Lower lobe of right lung (tissue), 2 donors: ENCODE results near the gene MED12L. TPM values are rescaled to one million over a fixed set of nuclear protein-coding genes. Genes with fewer than 3 reads are reported as not detected.

ENCODE experiments used
- ATAC-seq, 2 donors: fragments of 200-7000 bp; cut with Tn5 transposase; one replicate each; pipeline ENCODE4 v1.9.1; 2020 to 2022; ENCODE audit warnings: mild to moderate bottlenecking in 2 of 2, moderate library complexity in 2 of 2
- DNase-seq: peaks from one replicate; pipeline ENCODE4 v3.0.0-alpha.2; 2020
- H3K27ac ChIP-seq: fragments of 200-600 bp; one replicate; pipeline ENCODE4 v1.8.0; 2022
- H3K27me3 ChIP-seq: fragments of 200-600 bp; one replicate; pipeline ENCODE4 v1.8.0; 2022; ENCODE audit warnings: low read depth
- H3K36me3 ChIP-seq: fragments of 200-600 bp; one replicate; pipeline ENCODE4 v1.8.0; 2022; ENCODE audit warnings: mild to moderate bottlenecking
- H3K4me1 ChIP-seq: fragments of 200-600 bp; one replicate; pipeline ENCODE4 v1.8.0; 2022
- H3K4me3 ChIP-seq: fragments of 200-600 bp; one replicate; pipeline ENCODE4 v1.8.0; 2022; ENCODE audit warnings: mild to moderate bottlenecking
- H3K9me3 ChIP-seq: fragments of 200-600 bp; one replicate; pipeline ENCODE4 v1.8.0; 2022
- intact Hi-C: fragments of 100-400 bp; cut with DNase I; formaldehyde crosslinking; loops from one replicate; pipeline ENCODE4 v1.11.0; 2022
- total RNA-seq: library from RNA; stranded (reverse); fragmentation: NEBNext Ultra II Directional; extraction: Animal tissue kit (Norgen Biotek cat#: 25700); gene quantifications from one replicate; pipeline ENCODE4 v1.2.1, GENCODE V29; 2021
- TF ChIP-seq, protein P1 (sequence below): fragments of 200-600 bp; IDR thresholded peaks from one replicate; pipeline ENCODE4 v1.8.0; 2022; ENCODE audit warnings: antibody characterized with exemption, mild to moderate bottlenecking
- donor health status: DM: no; HTN: yes; CAD: no; lungs with severe emphysema.

Gene MED12L
- total RNA-seq, 1 donor from 2014 or later, result 0.44 TPM

DNA sequence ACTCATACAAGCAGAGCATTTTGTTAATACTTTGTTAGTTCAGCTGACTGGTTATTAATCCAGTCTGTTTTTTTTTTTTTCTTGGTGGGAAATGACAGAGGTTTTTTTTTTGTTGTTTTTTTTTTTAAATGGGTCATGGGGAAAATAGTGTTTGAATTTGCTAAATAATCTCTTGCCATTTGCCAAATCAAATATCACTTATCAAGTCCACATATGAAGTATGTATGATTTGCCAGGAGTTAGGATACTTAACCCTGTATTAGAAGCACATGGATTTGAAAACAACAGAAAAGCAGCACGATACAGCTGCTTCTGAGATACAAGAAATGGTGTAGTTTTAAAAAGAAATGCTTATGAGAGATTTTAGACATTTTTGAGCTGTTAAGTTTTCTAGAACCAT is 171.3 kb downstream of the MED12L start:
- H3K27me3 ChIP-seq, result no peaks in the 10 kb centered on the region
- no peaks in the 10 kb centered on the region for H3K4me1 ChIP-seq
- no peak overlapping the region for H3K27ac ChIP-seq
- no peak for DNase-seq
- ATAC-seq, result no peak
- no peak overlapping the region for H3K4me3 ChIP-seq
- no peaks in the 10 kb centered on the region for H3K36me3 ChIP-seq
- no peaks in the 10 kb centered on the region for H3K9me3 ChIP-seq
- intact Hi-C loops, result no loop called here
- TF ChIP-seq, protein P1, sequence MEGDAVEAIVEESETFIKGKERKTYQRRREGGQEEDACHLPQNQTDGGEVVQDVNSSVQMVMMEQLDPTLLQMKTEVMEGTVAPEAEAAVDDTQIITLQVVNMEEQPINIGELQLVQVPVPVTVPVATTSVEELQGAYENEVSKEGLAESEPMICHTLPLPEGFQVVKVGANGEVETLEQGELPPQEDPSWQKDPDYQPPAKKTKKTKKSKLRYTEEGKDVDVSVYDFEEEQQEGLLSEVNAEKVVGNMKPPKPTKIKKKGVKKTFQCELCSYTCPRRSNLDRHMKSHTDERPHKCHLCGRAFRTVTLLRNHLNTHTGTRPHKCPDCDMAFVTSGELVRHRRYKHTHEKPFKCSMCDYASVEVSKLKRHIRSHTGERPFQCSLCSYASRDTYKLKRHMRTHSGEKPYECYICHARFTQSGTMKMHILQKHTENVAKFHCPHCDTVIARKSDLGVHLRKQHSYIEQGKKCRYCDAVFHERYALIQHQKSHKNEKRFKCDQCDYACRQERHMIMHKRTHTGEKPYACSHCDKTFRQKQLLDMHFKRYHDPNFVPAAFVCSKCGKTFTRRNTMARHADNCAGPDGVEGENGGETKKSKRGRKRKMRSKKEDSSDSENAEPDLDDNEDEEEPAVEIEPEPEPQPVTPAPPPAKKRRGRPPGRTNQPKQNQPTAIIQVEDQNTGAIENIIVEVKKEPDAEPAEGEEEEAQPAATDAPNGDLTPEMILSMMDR, result no peak

DNA sequence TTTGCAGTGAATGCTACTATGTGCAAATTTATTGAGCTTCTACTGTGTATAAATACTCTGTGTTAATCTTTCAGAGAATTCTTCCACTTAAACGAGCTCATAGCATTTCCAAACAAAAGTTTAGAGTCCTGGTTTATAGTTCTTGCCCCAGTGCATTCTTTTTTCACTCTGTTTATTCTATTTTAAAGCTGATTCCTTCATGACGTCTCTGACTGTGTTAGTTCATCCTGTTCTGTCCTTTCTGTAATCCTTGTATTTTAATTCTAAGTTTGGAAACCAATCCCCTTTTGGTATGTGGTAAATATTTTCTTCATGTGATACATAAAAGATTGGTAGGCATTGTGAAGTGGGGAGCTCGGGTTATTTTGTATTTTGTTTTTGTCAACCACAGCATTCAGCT is 174.2 kb downstream of the MED12L start:
- H3K27ac ChIP-seq, result no peak overlapping the region
- H3K4me3 ChIP-seq, result no peak overlapping the region
- H3K9me3 ChIP-seq, result no peaks in the 10 kb centered on the region
- DNase-seq, result no peak
- no peaks in the 10 kb centered on the region for H3K36me3 ChIP-seq
- ATAC-seq, result no peak
- TF ChIP-seq, protein P1, result no peak
- no peaks in the 10 kb centered on the region for H3K27me3 ChIP-seq
- no peaks in the 10 kb centered on the region for H3K4me1 ChIP-seq
- intact Hi-C loops, result no loop called here

DNA sequence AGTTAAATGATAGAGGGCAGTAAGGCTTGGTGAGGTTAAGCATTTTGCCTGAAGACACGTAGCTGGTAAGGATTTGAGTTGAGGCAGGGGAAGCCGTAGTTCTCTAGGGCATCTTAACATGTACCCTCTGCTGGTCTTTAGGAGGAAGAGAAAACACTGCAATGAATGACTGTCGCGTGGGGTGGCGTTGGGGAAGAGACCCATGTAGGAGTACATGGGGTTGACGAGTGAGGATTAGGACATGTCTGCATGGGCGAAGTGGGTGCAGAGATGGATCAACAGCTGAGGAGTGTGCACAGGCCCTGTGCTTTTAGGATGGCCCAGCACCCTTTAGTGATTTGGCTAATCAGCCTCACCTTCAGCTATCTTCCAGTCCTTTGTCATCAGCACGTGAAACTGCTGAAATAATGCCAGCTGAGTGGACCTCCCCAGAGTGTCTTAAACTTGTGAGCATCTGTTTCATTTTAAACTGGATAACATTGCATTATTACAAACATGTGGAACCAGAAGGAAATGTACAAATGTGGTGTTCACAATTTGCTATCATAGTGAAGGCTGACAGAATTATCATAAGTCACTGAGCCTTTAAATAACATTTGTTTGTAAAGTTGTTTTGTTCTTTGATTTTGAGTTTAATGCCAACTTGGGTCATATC is 177.5 kb downstream of the MED12L start:
- intact Hi-C loops, result no loop called here

DNA sequence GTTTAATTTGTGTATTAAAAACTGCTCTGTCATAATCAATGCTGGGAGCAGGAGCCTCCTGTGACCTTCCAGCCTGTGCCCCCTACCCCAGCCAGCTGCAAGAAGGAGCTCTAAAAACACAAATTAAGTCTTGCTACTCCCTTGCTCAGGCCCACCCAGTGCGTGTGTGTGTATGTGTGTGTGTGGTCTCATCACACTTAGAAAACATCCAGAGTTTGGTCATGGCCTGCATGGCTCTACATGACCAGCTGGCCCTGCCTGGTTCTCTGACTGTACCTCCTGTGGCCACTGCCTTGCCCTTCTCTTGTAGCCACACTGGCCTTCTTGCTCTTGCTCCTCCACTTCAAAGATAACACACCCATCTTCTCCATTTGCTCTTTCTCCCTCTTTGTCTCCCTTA is 179.1 kb downstream of the MED12L start:
- H3K27ac ChIP-seq, result no peak overlapping the region

More for the DNA sequence above, 177.5 kb downstream of the MED12L start:
- no peak overlapping the region for H3K27ac ChIP-seq
- no peaks in the 10 kb centered on the region for H3K36me3 ChIP-seq
- no peak overlapping the region for H3K4me3 ChIP-seq
- ATAC-seq, result no peak
- H3K9me3 ChIP-seq, result no peaks in the 10 kb centered on the region
- no peaks in the 10 kb centered on the region for H3K27me3 ChIP-seq
- TF ChIP-seq, protein P1, result no peak
- H3K4me1 ChIP-seq, result peaks cover 7% of the 10 kb centered on the region
- no peak for DNase-seq

DNA sequence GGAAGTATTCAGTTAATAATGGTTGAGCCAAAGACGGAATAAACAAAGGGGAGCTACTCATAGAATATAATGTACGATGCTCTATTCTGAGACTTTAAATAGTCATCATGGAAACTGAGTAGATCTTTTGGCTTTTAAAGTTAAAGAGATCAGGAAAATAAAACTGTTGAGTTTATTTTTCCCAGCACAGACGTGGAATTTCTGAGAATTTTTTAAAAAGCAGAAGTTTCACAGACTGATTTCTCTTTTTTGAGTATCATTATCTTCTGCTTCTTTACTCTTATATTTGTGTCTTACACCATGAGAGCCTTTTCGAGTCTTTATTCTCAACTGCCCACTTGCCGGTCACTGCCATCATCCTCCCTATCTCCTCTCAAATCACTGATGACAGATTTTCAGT is 179.7 kb downstream of the MED12L start:
- no peaks in the 10 kb centered on the region for H3K27me3 ChIP-seq
- ATAC-seq, result peak in 1 of 2 donors; percentile 43
- H3K9me3 ChIP-seq, result no peaks in the 10 kb centered on the region
- DNase-seq, result no peak
- peaks cover 7% of the 10 kb centered on the region for H3K4me1 ChIP-seq
- no peak overlapping the region for H3K4me3 ChIP-seq
- H3K36me3 ChIP-seq, result no peaks in the 10 kb centered on the region
- peak overlapping the region; percentile 63 for H3K27ac ChIP-seq
- intact Hi-C loops, result no loop called here
- TF ChIP-seq, protein P1, result no peak

More for the DNA sequence above, 179.1 kb downstream of the MED12L start:
- intact Hi-C loops, result no loop called here
- TF ChIP-seq, protein P1, result no peak
- H3K27me3 ChIP-seq, result no peaks in the 10 kb centered on the region
- H3K9me3 ChIP-seq, result no peaks in the 10 kb centered on the region
- DNase-seq, result no peak
- H3K4me1 ChIP-seq, result peaks cover 7% of the 10 kb centered on the region
- peak in 1 of 2 donors; percentile 54 for ATAC-seq
- H3K36me3 ChIP-seq, result no peaks in the 10 kb centered on the region
- H3K4me3 ChIP-seq, result no peak overlapping the region
